ENCODE data around the gene CLTB. TPM values are rescaled to one million over a fixed set of nuclear protein-coding genes. Genes with fewer than 3 reads are reported as not detected.

The CLTB gene
- total and polyA plus RNA-seq, 4 donors: 14.2 to 49.4 (median 38.6) TPM

DNA sequence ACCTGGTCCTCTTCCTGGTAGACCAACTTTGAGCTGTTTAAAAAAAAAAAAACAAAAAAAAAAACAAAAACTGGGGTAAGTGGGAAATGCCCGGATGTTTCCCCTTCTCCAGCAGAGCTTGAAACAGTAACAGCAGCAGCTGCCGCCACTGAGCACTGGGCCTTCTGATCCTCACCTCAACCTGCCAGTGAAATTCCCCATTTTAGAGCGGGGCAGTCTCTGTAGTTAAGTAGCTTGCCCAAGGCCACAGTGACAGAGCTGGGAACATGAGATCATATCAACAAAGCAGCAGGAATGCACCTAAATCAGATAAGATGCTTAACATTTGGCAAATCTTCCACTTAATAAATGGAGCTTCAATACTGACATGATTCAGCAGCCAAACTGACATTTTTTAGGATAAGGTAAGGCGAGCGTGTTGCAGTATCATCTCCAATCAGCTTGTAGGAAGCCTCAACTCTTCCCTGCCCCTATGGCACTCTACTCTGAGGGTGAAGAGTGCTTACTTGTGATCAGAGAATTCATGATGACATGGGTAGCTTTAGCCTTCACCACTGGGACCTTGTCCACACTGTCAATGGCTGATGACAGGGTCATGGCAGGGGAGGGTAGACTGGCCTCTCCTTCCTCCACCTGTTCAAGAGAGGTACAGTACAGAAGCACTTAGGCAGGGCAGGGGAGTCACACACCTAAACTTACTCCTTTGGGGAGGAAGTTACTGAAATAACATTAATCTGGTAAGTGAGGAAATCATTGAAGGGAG is 64.0 kb downstream of the CLTB start:
- Histone ChIP-seq H3K9ac (ENCODE audit: low read depth in 1 of 2, low read length in 2 of 2) (no peak overlapping the region), H3K36me3 (ENCODE audit: control insufficient read depth in 4 of 4, insufficient read depth in 3 of 4, low read depth in 1 of 4, low read length in 3 of 4) (peaks cover 8 to 67% (median 66%) of the 10 kb centered on the region in 4 donors), H3K27me3 (ENCODE audit: control insufficient read depth in 4 of 4, insufficient read depth in 4 of 4, low read length in 3 of 4) (no peaks in the 10 kb centered on the region), H3K4me3 (ENCODE audit: low read depth in 1 of 3, low read length in 3 of 3) (no peak overlapping the region), H3K27ac (ENCODE audit: low read depth in 1 of 2, low read length in 2 of 2) (no peak overlapping the region), H3K9me3 (ENCODE audit: control insufficient read depth in 4 of 4, low read length in 3 of 4) (no peaks in the 10 kb centered on the region), H3K4me1 (ENCODE audit: control insufficient read depth in 4 of 4, insufficient read depth in 4 of 4, low read length in 3 of 4) (peaks cover 0 to 15% (median 1%) of the 10 kb centered on the region in 4 donors)
- WGBS: 95% methylated on average over 5 of the region's 5 CpGs
- TF ChIP-seq GABPA (IDR thresholded peaks at IDR 0.05 in 1 of 2, conservative IDR thresholded peaks at IDR 0.05 in 1 of 2) (no peak), JUND (IDR thresholded peaks at IDR 0.05) (no peak), ZBTB33 (IDR thresholded peaks at IDR 0.05) (no peak), REST (IDR thresholded peaks at IDR 0.05) (no peak), NR2F2 (IDR thresholded peaks at IDR 0.05) (no peak), FOXA1 (IDR thresholded peaks at IDR 0.05) (no peak), RXRA (IDR thresholded peaks at IDR 0.05) (no peak), EGR1 (IDR thresholded peaks at IDR 0.05; ENCODE audit: low read depth in 2 of 2) (no peak), ATF3 (IDR thresholded peaks at IDR 0.05) (no peak)
- TF ChIP-seq, protein P1, sequence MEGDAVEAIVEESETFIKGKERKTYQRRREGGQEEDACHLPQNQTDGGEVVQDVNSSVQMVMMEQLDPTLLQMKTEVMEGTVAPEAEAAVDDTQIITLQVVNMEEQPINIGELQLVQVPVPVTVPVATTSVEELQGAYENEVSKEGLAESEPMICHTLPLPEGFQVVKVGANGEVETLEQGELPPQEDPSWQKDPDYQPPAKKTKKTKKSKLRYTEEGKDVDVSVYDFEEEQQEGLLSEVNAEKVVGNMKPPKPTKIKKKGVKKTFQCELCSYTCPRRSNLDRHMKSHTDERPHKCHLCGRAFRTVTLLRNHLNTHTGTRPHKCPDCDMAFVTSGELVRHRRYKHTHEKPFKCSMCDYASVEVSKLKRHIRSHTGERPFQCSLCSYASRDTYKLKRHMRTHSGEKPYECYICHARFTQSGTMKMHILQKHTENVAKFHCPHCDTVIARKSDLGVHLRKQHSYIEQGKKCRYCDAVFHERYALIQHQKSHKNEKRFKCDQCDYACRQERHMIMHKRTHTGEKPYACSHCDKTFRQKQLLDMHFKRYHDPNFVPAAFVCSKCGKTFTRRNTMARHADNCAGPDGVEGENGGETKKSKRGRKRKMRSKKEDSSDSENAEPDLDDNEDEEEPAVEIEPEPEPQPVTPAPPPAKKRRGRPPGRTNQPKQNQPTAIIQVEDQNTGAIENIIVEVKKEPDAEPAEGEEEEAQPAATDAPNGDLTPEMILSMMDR (IDR thresholded peaks at IDR 0.05; ENCODE audit: low read depth, low read length, missing input control): no peak
- no peak for DNase-seq (ENCODE audit: low spot score)

GRCh38 chr5:176350416-176350815 is 65.9 kb downstream of the CLTB start:
- Histone ChIP-seq H3K27ac (ENCODE audit: low read depth in 1 of 2, low read length in 2 of 2) (no peak overlapping the region), H3K36me3 (ENCODE audit: control insufficient read depth in 4 of 4, insufficient read depth in 3 of 4, low read depth in 1 of 4, low read length in 3 of 4) (peaks cover 8 to 82% (median 74%) of the 10 kb centered on the region in 4 donors), H3K4me3 (ENCODE audit: low read depth in 1 of 3, low read length in 3 of 3) (no peak overlapping the region), H3K9ac (ENCODE audit: low read depth in 1 of 2, low read length in 2 of 2) (no peak overlapping the region), H3K4me1 (ENCODE audit: control insufficient read depth in 4 of 4, insufficient read depth in 4 of 4, low read length in 3 of 4) (peaks cover 0 to 10% (median 1%) of the 10 kb centered on the region in 4 donors), H3K27me3 (ENCODE audit: control insufficient read depth in 4 of 4, insufficient read depth in 4 of 4, low read length in 3 of 4) (no peaks in the 10 kb centered on the region), H3K9me3 (ENCODE audit: control insufficient read depth in 4 of 4, low read length in 3 of 4) (no peaks in the 10 kb centered on the region)
- no peak for TF ChIP-seq ZBTB33 (IDR thresholded peaks at IDR 0.05)
- TF ChIP-seq RXRA (IDR thresholded peaks at IDR 0.05): no peak
- TF ChIP-seq JUND (IDR thresholded peaks at IDR 0.05): no peak
- no peak for TF ChIP-seq YY1 (IDR thresholded peaks at IDR 0.05)
- TF ChIP-seq FOXA2 (IDR thresholded peaks at IDR 0.05): no peak
- TF ChIP-seq GABPA (IDR thresholded peaks at IDR 0.05 in 1 of 2, conservative IDR thresholded peaks at IDR 0.05 in 1 of 2): no peak
- TF ChIP-seq SP1 (IDR thresholded peaks at IDR 0.05): no peak
- TF ChIP-seq, protein P1 (IDR thresholded peaks at IDR 0.05; ENCODE audit: low read depth, low read length, missing input control): no peak
- TF ChIP-seq TAF1 (conservative IDR thresholded peaks at IDR 0.05): no peak
- TF ChIP-seq RAD21 (IDR thresholded peaks at IDR 0.05): no peak
- no peak for TF ChIP-seq HNF4A (conservative IDR thresholded peaks at IDR 0.05)
- TF ChIP-seq FOXA1 (IDR thresholded peaks at IDR 0.05): no peak
- TF ChIP-seq ATF3 (IDR thresholded peaks at IDR 0.05): no peak
- DNase-seq (ENCODE audit: low spot score): no peak
- WGBS: 96% methylated on average over 8 of the region's 8 CpGs

Data from liver (tissue), 9 donors.